ENCODE results near the gene MAP1S.
"Not testable (repeated sequence)": the region's sequence is repeated elsewhere in the genome, so short reads cannot be mapped to it uniquely, and the experiment has no call there.

Gene MAP1S

DNA sequence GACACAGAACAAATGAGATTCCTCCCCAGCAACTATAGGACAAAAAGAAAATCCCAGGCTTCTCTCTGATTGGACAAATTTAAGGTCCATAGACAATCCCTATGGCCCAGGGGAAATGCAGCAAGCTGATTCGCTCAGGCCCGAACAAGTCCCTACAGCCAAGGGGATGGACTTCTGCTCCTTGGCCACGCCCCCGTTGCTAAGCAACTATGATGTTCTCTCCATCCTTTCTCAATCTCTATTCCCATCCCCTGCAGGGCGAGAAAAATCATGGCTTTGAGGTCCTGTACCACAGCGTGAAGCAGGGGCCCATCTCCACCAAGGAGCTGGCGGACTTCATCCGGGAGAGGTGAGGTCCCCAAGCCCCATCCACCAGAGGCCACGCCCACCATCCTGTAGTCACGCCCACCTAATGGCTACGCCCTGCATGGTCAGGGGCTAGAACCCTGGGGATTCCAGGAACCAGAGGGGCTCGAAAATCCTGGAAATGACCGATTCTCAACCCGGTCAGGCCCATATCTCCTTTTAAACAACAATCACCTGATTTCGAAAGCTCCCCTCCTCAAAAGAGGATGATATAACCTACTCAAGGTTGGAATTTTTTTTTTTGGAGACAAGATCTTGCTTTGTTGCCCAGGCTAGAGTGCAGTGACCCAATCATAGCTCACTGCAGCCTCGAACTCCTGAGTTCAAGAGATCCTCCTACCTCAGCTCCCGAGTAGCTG, 43.4 kb downstream of the MAP1S start:
- DNase-seq (ENCODE audit: low read depth, low spot score) = no peak

DNA sequence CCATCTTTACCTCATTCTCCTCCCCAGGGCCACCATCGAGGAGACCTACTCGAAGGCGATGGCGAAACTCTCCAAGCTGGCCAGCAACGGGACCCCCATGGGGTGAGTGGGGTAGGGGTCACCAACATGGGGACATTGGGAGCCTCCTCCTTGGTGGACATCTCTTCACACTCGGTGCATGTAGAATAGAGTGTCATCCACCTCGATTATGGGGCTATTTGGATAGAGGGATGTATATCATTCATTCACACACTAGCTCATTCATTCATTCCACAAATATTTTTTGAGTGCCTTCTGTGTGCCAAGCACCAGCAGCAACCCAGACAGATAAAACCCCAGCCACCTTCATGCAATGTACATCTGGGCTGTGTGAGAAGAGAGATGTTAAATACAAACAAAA, 45.1 kb downstream of the MAP1S start:
- no peak for DNase-seq (ENCODE audit: low read depth, low spot score)

DNA sequence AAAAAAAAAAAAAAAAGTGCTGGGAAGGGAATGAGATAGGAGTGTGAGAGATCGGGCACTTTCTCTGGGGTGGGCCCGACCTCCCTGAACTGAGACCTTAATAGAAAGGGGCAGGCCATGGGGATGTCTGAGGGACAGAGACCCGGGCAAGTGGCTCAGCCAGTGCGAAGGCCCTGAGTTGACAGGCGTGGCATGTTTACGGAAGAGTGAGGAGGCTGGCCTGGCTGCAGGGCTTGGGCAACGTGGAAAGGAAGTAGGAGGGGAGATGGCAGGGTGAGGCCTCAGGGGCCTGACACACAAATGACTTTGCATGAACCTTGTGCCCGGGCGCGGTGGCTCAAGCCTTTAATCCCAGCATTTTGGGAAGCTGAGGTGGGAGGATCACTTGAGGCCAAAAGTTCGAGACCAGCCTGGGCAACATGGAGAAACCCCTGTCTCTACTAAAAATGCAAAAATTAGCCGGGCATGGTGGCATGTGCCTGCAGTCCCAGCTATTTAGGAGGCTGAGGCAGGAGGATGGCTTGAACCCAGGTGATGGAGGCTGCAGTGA, 45.9 kb downstream of the MAP1S start:
- no peak for DNase-seq (ENCODE audit: low read depth, low spot score)

DNA sequence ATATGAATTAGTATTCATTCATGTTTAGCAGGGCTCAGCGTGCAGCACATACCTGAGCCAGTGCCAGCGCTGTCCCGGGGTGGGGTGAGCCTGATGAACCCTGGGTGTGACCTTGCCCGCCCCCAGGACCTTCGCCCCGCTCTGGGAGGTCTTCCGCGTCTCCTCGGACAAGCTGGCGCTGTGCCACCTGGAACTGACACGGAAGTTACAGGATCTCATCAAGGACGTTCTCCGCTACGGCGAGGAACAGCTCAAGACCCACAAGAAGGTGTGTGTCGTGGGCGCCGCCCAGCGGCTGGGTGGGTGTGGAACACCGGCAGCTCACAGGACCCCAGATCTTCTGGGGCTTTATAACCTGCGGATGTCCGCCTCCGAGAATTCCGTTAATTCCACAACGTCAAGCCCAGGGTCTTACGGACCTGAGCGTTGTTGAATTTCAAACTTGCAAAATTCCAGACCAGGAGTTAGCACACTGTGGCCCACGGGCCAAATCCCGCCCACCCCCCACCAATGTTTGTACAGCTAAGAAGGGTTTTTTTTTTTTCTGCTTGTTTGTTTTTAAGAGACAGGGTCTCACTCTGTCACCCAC, 47.4 kb downstream of the MAP1S start:
- DNase-seq (ENCODE audit: low read depth, low spot score) = no peak

DNA sequence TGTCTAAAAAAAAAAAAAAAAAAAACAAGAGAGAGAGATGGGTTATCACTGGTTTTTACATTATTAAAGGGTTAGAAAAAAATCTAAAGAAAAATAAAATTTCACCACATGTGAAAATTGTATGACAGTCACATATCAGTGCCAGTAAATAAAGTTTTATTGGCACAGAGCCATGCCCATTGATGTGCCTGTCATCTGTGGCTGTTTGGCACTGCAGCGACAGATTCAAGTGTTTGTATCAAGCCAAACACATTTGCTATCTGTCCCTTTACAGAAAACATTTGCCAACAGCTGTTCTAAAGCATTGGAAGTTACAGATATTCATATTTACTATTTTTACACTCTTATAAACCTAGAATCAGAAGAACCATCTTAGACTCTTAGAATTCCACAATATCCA, 48.3 kb downstream of the MAP1S start:
- no peak for DNase-seq (ENCODE audit: low read depth, low spot score)

DNA sequence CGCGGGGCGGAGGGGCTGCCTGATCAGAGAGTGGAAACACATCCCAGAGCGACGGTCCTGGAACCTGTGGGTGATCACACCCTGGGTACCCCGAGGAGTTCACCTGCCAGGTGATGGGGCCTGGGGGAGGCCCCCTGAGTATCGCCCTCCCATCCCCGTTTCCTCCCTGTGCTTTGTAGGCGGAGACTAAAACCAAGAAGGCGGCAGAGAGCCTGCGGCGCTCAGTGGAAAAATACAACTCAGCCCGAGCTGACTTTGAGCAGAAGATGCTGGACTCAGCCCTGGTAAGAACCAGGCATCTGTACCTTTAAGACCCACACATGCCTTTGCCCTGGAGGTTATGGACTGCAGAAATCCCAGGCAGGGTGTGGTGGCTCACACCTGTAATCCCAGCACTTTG, 51.3 kb downstream of the MAP1S start:
- DNase-seq (ENCODE audit: low read depth, low spot score) = no peak

DNA sequence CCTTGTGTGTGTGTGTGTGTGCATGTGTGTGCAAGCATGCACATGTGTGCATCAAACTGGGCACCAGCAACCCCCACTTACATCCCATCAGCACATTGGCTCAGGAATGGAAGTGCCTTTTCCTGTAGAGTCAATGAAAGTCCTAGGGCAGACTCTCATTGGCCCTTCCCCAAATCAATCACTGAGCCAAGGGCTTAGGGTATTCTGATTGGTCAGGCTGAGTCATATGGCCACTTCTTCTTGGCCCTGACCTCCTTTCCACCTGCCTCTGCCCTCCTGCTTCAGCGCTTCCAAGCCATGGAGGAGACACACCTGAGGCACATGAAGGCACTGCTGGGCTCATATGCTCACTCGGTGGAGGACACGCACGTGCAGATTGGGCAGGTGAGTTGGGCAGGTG, 52.9 kb downstream of the MAP1S start:
- DNase-seq (ENCODE audit: low read depth, low spot score) = no peak

DNA sequence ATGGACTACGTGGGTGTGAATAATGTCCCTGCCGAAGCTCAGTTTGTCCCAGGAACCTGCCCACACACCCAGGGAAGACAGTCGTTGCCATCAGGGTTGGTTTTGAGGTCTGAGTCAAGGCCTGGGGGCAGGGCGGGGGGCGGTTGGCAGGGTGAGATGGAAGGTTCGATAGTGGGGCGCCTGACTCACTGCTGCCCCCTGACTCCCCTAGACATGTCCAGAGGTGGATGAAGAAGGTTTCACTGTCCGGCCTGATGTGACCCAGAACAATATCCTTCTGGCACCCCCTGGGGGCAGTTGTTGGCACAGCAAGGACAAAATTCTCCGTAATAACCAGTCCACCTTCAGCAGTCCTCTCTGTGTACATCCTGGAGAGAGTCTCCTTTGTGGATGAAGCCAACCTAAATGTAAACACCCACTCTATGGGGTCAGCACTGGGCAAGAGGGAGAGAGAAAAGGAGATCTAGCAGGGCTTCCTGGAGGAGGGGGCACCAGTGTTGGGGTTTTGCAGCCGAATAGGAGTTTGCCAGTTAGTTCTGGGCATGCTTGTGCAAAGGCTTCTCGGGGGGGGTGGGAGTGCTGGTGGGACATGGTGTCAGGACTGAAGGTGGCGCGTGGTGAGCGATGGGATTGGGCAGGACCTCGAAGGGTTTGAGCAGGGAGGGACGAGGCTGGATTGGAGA, 56.1 kb downstream of the MAP1S start:
- DNase-seq (ENCODE audit: low read depth, low spot score) = no peak

DNA sequence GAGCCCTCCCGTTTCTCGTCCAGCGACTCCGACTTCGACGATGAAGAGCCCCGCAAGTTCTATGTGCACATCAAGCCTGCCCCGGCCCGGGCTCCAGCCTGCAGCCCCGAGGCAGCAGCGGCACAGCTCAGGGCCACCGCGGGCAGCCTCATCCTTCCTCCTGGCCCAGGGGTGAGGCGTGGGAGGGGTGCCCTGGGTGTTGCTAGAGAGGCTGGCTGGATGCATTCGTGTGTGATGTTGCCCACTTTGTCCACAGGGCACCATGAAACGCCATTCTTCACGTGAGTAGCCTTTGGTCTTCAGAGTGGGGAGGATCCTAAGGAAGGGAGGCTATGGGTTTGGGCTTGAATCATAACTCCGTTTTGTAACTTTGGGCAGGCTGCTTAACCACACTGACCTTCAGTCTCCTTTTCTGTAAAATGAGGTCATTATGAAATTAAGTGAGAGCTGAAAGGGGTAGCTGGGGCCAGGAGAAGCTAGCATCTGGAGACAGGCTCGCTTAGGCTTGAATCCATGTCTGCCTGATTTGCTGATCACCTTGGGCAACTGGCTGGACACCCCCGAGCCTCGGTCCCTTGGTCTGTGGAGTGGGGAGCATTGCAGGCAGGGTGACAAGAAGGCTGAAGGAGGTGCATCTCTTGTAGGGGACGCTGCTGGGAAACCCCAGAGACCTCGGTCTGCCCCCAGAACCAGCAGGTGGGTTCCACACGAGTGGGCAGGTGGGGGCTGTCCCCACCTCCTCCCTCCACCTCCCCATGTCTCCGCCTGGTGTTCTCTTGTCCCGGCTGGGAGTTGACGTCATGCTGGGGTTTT, 56.9 kb downstream of the MAP1S start:
- no peak for DNase-seq (ENCODE audit: low read depth, low spot score)

DNA sequence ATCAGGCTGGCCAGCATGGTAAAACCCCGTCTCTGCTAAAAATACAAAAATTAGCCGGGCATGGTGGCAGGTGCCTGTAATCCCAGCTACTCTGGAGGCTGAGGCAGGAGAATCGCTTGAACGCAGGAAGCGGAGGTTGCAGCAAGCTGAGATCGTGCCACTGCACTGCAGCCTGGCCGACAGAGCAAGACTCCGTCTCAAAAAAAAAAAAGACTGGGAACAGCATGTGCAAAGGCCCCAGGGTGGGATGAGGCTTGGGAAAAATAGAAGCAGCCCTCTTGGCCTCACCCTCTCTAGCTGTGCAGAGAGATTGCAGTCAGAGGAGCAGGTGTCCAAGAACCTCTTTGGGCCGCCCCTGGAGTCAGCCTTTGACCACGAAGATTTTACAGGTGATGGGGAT, 58.6 kb downstream of the MAP1S start:
- DNase-seq (ENCODE audit: low read depth, low spot score) = not testable (repeated sequence)

DNA sequence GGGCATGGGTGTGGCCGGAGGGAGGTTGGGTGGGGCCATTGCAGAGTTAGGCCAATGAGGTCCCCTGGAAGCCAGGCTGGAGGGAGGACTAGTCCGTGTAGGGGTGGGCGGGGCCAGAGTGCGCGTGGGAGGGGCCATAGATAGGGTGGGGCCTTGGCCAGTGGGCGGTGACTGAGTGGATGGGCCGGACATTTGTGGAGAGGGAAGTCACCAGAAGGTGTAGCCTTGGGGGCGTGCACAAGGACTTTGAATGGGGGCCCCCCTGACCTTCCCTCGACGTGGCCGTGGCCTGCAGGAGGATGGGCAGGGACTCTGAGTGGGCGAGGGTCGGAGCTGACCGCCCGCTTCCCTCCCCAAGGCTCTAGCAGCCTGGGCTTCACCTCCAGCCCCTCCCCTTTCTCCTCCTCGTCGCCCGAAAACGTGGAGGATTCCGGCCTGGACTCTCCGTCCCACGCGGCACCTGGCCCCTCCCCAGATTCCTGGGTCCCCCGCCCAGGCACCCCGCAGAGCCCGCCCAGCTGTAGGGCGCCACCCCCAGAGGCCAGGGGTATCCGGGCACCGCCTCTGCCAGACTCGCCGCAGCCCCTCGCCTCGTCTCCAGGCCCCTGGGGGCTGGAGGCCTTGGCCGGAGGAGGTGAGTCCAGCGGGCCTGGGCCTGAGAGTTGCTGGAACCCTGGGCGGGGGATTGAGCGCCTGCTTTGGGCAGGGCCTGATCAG, 59.1 kb downstream of the MAP1S start:
- DNase-seq (ENCODE audit: low read depth, low spot score) = no peak

DNA sequence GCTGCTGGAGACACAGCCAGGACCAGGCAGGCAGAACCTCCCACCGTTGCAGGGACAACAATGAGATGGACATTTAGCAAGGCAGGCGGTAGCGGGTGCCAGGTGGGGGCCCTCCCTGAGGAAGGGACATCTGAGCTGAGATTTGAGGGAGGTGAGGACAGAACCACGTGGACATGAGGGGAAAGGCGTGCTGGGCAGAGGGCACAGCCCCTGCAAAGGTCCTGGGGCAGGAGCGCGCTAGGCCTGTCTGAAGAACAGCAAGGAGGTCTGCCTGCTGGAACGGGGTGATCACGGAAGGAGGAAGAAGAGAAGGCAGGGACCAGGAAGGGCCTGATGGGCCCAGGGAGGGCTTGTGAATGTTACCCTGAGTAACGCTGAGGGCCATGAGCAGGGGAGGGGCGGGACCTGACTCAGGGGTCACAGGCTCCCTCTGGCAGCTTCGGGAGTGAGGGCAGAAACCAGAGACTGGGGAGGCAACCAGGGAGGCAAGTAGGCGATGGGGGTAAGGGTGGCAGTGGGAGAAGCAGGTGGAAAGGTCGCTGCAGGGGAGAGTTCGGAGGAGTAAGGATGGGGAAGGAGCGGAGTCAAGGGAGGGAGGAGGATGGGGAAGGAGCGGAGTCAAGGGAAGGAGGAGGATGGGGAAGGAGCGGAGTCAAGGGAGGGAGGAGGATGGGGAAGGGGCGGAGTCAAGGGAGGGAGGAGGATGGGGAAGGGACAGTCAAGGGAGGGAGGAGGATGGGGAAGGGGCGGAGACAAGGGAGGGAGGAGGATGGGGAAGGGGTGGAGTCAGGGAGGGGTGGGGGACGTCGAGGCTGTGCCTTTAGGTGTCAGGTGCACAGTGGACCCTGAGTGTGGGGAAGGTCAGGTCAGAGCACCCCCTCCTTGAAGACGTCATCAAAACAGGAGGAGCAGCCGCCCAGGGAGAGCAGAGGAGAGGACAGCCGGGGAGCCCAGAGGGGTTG, 60.0 kb downstream of the MAP1S start:
- no peak for DNase-seq (ENCODE audit: low read depth, low spot score)

DNA sequence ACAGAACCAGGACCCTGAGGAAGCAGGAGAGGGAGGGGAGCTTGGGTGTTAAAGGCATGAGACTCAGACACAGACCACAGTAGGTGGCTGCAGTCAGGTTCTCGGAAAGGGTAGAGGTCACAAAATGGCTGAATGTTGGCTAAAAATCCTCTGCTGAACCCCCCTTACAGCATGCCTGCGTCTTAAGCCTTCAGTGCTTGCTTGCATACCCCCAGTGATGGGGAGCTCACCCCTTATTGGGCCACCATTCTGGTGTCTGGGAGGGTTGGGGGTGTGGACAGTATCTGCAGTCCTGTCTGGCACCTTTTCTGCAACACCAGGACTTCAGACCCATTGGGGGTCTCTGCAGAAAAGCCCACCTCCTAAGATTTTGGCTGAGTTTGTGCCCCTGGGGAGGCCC, 61.5 kb downstream of the MAP1S start:
- no peak for DNase-seq (ENCODE audit: low read depth, low spot score)

DNA sequence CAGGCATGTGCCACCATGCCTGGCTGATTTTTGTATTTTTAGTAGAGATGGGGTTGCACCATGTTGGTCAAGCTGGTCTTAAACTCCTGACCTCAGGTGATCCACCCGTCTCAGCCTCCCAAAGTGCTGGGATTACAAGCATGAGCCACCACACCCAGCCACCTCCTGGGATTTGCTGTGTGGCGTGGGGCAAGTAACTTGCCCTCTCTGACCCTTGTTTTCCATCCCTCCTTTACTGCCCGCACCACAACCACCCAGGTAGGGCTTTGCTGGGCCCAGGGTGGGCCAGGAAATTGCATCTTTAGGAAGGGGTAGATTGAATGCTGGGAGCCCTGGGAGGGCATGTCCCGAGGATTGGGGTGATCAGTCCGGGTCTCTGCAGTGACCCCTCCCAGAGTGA, 64.4 kb downstream of the MAP1S start:
- not testable (repeated sequence) for DNase-seq (ENCODE audit: low read depth, low spot score)
